Stimulated activated CD4-positive, alpha-beta T cell treated with anti-CD3 and anti-CD28 coated beads, Interleukin-4, amount 100 ng/mL, for 1 hour (primary cell): ENCODE results near the gene MTX2.
"Not testable (repeated sequence)": the region's sequence is repeated elsewhere in the genome, so short reads cannot be mapped to it uniquely, and the experiment has no call there.

Source experiments
- DNase-seq: peaks from one replicate; pipeline ENCODE4 v3.0.0-alpha.2; 2020

The MTX2 gene

GRCh38 chr2:176291335-176291734, 22.1 kb downstream of the MTX2 start:
- DNase-seq: no peak

- no peak for DNase-seq
Observed at GRCh38 chr2:176291809-176292283, 22.6 kb downstream of the MTX2 start.

GRCh38 chr2:176292608-176293007, 23.4 kb downstream of the MTX2 start:
- no peak for DNase-seq

- DNase-seq: no peak
Observed at GRCh38 chr2:176293334-176293733, 24.1 kb downstream of the MTX2 start.

- DNase-seq: no peak
Observed at GRCh38 chr2:176297067-176297466, 27.8 kb downstream of the MTX2 start.

- no peak for DNase-seq
Observed at GRCh38 chr2:176297737-176298136, 28.5 kb downstream of the MTX2 start.

- not testable (repeated sequence) for DNase-seq
Observed at GRCh38 chr2:176306020-176306419, 36.8 kb downstream of the MTX2 start.

- DNase-seq: no peak
Observed at GRCh38 chr2:176317199-176317598, 48.0 kb downstream of the MTX2 start.

- no peak for DNase-seq
Observed at GRCh38 chr2:176317623-176318065, 48.4 kb downstream of the MTX2 start.

GRCh38 chr2:176321916-176322315, 52.7 kb downstream of the MTX2 start:
- DNase-seq: no peak

- no peak for DNase-seq
Observed at GRCh38 chr2:176324862-176325261, 55.6 kb downstream of the MTX2 start.

- DNase-seq: no peak
Observed at GRCh38 chr2:176325732-176326131, 56.5 kb downstream of the MTX2 start.

GRCh38 chr2:176328149-176328548, 58.9 kb downstream of the MTX2 start:
- DNase-seq: no peak

GRCh38 chr2:176330612-176331011, 61.4 kb downstream of the MTX2 start:
- no peak for DNase-seq

GRCh38 chr2:176331646-176332045, 62.4 kb downstream of the MTX2 start:
- no peak for DNase-seq

GRCh38 chr2:176334729-176335128, 65.5 kb downstream of the MTX2 start:
- no peak for DNase-seq

GRCh38 chr2:176338395-176338794, 69.2 kb downstream of the MTX2 start:
- no peak for DNase-seq

GRCh38 chr2:176339208-176339607, 70.0 kb downstream of the MTX2 start:
- no peak for DNase-seq

- no peak for DNase-seq
Observed at GRCh38 chr2:176356251-176356650, 87.0 kb downstream of the MTX2 start.

GRCh38 chr2:176364273-176364977, 95.2 kb downstream of the MTX2 start:
- no peak for DNase-seq

- DNase-seq: no peak
Observed at GRCh38 chr2:176368349-176368748, 99.1 kb downstream of the MTX2 start.

- DNase-seq: no peak
Observed at GRCh38 chr2:176370467-176371171, 101.4 kb downstream of the MTX2 start.

GRCh38 chr2:176373155-176373554, 103.9 kb downstream of the MTX2 start:
- not testable (repeated sequence) for DNase-seq

- DNase-seq: no peak
Observed at GRCh38 chr2:176378323-176378722, 109.1 kb downstream of the MTX2 start.
